Activated effector memory CD4-positive, alpha-beta T cell treated with anti-CD3 and anti-CD28 coated beads, Interleukin-2, amount 50 U/mL, for 16 hours (primary cell): ENCODE results near the gene RNF215.
"Not testable (repeated sequence)": the region's sequence is repeated elsewhere in the genome, so short reads cannot be mapped to it uniquely, and the experiment has no call there.

ENCODE experiments used
- DNase-seq: peaks from one replicate; pipeline ENCODE4 v3.0.0-alpha.2; 2020

RNF215 gene

DNA sequence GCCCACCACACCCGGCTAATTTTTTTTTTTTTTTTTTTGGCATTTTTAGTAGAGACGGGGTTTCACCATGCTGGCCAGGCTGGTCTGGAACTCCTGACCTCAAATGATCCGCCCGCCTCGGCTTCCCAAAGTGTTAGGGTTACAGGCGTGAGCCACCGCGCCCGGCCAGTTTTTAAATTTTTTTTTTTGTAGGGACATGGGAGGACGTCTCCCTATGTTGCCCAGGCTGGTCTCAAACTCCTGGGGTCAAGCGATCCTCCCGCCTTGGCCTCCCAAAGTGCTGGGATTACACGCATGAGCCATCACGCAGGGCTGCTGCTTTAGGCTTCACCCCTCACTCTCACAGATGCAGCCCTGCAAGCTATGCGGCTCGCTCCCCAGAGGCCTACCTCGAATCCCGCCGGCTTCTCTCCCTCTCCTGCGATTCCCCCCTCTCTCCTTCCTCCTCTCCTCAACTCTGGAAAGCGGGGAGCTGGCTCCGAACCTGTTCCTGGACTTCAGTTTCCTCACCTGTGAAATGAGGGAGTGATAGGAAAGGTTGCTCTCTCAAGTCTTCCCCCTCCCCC lies 29.5 kb downstream of the RNF215 start:
- DNase-seq = no peak

DNA sequence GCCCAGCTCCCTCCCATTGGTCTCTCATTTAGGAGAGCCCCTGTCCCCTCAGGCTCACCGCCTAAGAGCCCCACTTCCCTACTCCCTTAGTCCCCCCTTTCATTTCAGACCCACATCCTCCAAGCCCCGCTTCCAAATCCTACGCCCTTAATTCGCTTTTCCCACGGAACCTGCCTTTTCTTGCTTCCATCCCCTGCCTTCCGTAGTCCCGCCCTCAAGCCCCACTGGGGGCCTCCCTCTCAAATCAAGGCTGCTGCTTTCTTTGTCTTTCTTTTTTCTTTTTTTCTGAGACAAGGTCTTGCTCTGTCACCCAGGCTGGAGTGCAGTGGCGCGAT lies 30.0 kb downstream of the RNF215 start:
- DNase-seq = no peak

DNA sequence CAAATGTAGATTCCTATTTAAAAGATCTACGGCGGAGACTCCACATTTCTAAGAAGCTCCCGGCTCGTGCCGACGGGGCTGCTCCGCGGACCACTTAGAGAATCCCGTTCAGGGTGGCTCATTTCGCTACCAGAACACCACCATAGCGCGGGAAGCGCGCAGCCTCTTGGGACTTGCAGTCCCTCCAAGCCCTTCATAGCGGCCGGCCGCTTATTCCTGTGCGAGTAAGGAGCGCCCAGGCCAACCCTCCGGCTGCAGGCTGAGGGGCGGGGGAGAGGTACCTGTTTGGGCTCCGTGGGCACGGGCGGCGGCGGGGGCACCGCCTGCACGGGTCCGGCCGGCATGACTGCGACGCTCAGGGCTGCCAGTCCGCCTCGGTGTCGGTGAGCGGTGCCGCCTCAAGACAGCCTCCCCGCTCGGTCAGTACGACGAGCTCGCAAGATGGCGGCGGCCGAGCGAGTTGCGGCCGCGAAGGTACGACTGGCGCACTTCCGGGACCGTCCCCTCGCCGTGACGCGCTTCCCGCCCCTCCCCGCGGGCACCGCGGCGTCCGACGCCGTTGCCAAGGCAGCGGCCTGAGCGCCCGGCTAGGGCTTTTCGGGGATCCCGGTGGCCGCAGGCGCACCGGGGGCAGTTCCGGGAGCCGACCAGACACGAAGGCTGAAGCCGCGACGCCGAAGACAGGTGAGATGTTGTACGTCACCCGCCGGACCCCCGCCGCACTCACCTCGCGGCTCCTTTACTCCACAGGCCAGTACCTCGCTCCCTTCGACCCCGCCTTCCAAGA lies 30.6 kb downstream of the RNF215 start, which contains the start of the genes CCDC157 and SF3A1:
TSS of gene CCDC157 (plus strand) at position 559 of the 787 bp plus-strand sequence. CDS start 8,994 bp downstream, outside the sequence.
TSS of gene SF3A1 (minus strand) at position 446 of the 787 bp plus-strand sequence. CDS start at position 344, 102 bp downstream.
- DNase-seq = peak; percentile 95

- DNase-seq = no peak
Measured at GRCh38 chr22:30354644-30355043, 32.6 kb downstream of the RNF215 start.

GRCh38 chr22:30351226-30351625 lies 36.0 kb downstream of the RNF215 start:
- DNase-seq = no peak

GRCh38 chr22:30348809-30349208 lies 38.4 kb downstream of the RNF215 start:
- DNase-seq = no peak

GRCh38 chr22:30348404-30348803 lies 38.8 kb downstream of the RNF215 start:
- DNase-seq = no peak

- no peak for DNase-seq
Measured at GRCh38 chr22:30347255-30347892, 39.8 kb downstream of the RNF215 start.

DNA sequence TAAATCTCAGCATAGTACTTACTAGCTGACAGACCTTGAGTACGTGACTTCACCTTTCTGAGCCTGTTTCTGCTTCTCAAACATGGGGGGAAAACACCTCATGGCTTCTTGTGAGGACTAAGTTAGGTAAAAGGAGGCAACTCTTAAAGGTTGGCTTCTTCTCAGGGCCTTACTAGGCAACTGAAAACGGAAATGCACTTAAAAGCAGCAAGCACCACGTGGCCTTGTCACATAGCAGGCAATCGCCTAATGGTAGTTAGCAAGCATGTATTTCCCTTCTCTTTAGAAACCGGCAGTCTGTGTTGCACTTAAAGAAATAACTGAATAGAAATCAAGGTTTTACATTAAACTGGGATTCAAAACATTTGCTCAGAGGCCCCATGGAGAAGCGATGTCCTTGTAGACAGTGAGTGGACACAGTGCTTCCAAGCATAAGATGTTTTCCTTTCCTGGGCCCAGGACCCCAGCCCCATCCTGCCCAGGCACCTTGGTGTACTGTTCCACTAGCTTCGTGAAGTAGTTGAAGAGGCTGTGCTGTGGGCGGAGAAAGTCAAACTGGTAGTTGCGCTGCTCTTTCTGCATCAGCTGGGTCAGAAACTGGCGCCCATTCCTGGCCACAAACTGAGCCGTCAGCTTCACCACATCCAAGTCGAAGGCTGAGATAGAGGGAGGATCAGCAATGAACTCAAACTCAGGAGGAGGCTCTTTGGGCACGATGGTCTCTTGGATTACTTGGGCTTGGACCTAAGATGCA lies 42.6 kb downstream of the RNF215 start:
- DNase-seq = peak; percentile 76

DNA sequence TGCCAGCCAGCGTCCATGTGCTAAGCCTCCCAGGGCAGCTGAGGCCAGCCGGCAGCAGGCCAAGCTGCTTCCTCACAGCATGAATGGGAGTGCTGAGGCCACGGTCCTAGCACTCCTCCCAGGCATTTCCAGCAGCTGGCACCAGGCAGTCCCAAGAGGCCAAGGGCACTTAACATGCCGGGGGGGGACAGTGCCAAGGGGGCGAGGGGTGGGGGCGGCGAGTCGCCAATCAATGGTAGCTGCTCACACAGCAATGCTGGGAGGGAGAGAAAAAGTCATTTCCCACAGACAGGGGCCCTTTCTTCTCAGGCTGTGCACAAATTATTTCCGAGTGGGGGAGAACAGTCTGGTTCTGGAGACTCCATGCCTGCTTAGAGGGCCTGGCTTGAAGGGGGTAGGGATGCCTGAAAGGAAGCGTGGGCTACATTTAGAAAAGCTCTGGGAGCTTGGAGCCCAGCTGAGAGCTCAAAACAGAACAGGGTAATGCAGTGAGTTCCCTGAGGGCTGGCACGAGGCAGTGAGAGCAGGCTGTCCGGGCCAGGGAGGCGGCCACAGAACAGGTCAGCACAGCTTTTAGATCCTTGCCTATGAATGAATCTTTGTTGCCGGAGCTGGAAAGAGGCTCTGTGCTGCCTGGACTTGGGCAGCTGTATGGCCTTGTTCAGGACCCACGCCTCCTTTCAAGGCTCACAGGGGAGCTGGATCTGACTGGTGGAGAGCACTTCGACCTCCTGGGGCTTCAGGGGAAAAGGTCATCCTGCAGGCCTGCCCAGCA lies 46.1 kb downstream of the RNF215 start:
- no peak for DNase-seq

- DNase-seq = no peak
Measured at GRCh38 chr22:30338802-30339201, 48.4 kb downstream of the RNF215 start.

- not testable (repeated sequence) for DNase-seq
Measured at GRCh38 chr22:30338341-30338740, 48.9 kb downstream of the RNF215 start.

DNA sequence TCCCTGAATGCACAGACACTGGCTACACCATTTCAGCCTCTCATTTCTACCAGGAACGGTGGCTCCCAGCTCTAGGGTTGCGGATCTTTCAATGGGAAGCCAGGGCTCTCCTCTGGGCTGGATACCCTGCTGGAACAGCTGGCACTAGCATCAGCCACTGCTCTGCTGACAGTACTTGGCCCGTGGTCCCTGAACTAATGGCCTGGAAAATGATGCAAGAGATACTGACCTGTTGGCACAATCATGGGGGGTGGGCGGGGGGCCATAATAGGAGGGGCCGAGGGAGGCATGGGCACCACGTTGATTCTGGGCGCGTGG lies 49.8 kb downstream of the RNF215 start:
- DNase-seq = no peak

DNA sequence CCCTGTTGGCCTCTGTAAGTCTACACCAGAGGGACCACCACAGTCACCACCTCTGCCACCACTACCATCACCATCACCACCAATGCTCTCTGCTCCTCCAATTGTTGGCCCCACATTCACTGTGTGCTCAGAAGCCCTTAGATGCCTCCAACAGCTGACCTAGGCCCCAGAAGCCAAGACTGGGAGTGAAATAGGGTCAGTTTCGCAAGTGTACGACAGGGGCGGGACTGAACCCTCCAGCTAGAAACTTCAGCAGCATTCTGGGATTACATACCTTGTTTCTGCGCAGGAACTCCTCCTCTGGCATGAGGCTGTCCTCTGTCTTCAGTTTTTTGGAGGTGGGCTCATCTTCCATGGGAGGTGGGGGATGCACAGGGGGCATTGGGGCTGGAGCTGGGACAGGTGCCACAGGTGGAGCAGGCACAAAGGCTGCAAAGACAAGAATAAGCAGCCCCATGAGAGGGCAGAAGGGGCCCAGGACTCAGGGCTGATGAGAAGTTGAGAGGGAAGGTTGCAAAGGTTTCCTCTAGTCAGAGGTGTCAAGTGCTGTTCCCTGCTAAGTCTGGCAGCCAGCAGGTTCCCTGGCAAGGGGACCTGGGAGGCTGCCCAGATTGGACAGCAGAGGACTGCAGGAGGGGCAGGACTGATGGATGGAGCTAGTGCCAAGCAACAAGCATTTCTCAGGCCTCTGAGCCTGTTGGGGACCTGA lies 50.3 kb downstream of the RNF215 start:
- no peak for DNase-seq

DNA sequence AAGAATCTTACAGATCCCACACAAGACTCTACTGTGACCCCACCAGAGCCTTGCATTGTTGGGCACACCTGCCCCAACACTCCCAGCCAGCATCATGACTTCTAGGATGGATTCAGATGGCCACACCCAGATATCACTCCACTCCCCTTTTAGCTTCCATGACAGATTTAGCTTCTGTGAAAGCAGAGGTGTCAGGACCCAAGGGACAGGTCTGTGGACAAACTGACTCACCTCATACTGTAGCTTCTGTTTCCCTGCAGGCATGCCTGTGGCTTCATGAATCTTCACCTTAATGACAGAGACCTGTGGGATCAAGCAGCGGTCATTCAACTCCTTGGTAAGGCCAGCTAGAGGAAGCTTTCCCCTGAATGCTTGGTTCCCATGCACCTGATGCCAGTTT lies 52.0 kb downstream of the RNF215 start:
- no peak for DNase-seq

DNA sequence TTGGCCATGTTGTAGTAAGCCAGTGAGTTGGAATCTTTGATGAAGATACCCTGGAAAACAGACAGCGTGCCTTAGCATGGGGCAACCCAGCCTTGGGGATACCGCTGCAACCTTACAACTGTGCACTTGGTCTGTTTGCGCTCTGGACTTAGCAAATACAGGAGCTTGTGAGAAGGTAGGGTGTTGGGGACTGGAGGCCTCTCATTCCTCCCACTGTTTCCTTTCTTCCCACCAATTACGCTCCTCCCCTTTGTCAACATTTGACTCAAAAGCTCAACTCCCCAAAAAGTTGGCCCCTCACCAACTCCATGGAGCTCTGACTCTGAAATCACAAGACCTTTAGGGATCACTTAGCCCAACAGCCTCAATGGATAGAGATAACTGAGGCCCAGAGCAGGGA lies 52.6 kb downstream of the RNF215 start:
- DNase-seq = no peak

- DNase-seq = no peak
Measured at GRCh38 chr22:30333707-30334087, 53.5 kb downstream of the RNF215 start.

DNA sequence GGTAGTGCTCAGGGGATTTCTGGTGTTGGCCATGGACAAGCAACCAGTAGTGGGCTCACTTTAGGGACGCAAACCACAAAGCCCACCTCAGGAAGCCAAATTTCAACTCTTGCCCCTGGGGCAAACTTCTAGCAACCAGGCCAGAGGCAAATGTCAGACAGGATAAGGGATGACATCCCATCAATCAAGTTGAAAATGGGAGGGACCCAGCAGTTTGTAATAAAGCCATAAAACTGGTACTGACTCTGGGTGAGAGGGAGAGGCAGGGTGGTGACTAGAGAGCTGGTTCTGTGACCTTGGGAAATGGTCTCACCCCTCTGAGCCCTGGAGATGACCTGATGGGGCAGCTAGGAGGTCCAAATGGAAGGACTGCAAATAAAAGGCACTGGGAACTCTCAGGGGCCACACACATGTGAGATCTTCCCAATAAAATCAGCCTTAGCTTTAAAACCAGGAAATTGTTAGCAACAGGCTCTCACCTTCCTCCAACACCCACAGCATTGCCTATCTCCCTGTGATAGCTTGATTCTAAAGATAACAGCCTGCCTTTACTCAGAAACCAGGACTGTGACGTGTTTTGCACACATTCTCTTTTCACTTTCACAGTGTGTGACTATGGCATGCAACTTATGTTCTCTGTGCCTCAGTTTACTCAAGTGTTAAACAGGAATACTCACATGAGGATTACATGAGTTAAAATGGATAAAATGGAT lies 54.1 kb downstream of the RNF215 start:
- DNase-seq = no peak

DNA sequence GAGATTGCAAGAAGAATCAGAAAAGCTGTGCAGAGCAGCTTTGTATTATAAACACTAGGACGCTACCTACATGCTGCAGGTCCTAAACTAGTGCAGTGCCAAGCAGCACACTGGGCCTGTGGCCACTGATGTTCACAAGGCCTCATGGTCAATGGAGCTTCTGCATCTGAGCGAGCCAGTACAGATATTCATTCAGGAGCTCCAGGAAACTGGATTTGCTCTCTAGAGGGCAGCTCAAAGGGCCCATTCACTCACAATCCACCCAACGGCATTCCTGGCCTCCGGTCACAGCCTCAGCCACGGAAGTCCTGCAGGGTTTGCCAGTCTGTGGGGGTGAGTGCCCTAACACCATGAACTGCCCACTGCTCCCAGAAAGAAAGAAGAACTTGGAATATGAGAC lies 54.7 kb downstream of the RNF215 start:
- no peak for DNase-seq
